ENCODE data around the gene KMT5C.
A peak's percentile ranks its signal among the peaks of the same experiment; 100 is the strongest.

KMT5C gene

GRCh38 chr19:55339105-55339888 lies at the start of gene KMT5C:
TSS of gene KMT5C (plus strand) at chr19:55339876. CDS start at chr19:55341937, 2,061 bp downstream.
- peak; percentile 100 for DNase-seq

DNA sequence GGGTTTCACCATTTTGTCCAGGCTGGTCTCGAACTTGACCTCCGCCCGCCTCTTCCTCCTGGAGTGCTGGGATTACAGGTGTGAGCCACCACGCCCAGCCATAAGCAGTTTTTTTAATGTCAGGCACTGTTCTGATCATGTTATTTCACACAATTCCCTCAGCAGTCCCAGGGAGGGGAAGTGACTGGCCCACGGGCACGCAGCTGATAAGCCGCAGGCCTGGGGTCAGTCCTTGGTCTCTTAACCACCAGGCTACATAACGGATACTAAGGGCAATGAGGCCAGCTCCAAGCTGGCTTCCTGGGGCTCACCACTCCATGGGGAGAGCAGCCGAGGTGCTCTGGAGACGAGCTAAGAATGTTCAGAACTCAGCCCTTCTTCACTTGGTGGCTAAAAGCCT lies 42.4 kb upstream of the KMT5C start:
- no peak for DNase-seq

GRCh38 chr19:55299991-55300390 lies 39.7 kb upstream of the KMT5C start:
- no peak for DNase-seq

DNA sequence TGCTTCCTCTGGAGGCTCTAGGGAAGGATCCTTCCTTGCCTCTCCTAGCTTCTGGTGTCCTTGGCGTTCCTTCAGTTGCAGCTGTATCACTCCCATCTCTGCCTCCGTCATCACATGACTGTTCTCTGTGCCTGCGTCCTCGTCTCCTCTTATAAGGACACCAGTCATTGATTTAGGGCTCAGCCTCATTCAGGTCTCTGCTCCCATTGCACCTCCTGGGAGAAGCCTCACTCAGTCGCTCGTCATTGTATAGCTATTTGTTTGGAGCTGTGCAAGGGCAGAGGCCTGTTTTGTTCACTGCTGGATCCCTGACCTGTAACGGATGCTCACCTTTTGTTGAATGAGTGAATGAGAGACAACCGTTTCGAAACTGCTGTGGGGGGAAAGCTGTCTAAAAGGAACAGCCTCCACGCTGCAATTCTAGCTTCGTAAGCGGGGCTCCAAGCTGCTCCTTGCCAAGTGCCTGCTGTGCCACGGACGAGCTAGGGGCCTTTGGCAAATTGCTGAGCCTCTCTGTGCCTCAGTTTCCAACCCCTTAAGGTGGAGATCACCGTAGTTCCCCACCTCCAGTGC lies 38.7 kb upstream of the KMT5C start:
- DNase-seq: no peak

- DNase-seq: peak; percentile 99
These were observed 38.0 kb upstream of the KMT5C start for GRCh38 chr19:55301459-55302317.

GRCh38 chr19:55302318-55302703 lies 37.4 kb upstream of the KMT5C start:
- DNase-seq: no peak

DNA sequence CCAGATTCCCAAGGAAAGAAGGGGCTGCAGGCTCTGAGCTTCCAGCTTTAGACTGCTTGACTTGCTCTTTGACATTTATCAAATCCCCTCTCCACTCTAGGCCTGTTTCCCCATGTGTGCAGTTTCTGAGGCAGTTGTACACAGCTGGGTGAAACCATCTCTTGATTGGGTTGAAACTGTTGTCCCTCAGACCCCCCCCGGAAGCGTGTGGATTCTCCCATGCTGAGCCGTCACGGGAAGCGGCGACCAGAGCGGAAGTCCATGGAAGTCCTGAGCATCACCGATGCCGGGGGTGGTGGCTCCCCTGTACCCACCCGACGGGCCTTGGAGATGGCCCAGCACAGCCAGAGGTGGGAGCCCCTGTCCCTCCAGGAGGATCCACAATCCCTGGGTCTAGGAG lies 36.2 kb upstream of the KMT5C start:
- DNase-seq: no peak

DNA sequence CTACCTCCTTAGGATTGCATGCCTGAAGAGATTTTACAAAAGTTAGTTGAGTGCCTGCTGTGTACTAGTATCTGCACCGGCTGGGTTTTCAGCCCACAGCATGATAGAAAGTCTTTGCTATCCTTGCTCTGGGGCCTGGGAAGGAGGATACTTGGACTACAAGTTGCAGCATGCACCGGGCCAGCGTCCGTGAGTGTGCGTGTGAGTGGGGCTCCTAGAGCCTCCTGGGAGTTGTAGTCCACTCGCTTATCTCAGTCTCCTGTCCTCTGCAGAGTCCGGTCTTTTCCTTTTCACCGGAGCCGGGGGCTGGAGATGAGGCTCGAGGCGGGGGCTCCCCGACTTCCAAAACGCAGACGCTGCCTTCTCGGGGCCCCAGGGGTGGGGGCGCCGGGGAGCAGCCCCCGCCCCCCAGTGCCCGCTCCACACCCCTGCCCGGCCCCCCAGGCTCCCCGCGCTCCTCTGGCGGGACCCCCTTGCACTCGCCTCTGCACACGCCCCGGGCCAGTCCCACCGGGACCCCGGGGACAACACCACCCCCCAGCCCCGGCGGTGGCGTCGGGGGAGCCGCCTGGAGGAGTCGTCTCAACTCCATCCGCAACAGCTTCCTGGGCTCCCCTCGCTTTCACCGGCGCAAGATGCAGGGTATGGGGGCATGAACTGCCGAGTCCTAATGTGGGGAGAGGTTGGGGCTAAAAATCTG lies 35.2 kb upstream of the KMT5C start:
- peak; percentile 63 for DNase-seq

- DNase-seq: no peak
These were observed 34.7 kb upstream of the KMT5C start for GRCh38 chr19:55304980-55305379.

DNA sequence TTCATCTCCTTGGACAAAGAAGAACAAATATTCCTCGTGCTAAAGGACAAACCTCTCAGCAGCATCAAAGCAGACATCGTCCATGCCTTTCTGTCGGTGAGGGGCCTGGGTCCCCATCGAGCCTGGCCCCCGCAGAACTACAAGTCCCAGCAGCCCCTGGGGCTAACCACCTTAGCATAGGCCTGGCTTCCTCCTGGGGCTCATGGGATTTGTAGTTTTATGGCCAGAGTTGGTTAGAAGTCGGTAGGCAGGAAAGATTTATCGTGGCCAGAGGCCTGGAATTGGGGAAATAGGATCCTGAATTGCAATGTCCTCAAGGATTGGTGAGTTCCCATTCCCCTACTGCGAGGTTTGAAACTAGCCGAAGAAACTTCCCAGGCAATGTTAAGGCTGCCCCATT lies 34.2 kb upstream of the KMT5C start:
- peak; percentile 70 for DNase-seq

GRCh38 chr19:55305983-55306562 lies 33.6 kb upstream of the KMT5C start:
- DNase-seq: no peak

- no peak for DNase-seq
These were observed 33.0 kb upstream of the KMT5C start for GRCh38 chr19:55306712-55307111.

- DNase-seq: no peak
These were observed 31.4 kb upstream of the KMT5C start for GRCh38 chr19:55308281-55308680.

DNA sequence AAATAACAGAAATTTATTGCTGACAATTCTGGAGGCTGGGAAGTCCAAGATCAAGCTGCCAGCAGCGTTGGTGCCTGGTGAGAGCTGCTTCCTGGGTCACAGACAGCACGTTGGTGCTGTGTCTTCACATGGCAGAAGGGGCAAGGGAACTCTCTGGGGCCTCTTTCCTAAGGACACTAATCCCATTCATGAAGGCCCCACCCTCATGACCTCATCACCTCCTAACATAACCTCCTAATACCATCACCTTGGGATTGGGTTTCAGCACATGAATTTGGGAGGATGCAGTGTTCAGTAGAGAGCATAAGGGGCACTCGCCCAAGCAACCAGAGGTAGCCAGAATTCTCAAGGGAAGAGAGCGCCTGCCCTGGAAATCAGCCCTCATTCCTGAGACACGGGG lies 30.2 kb upstream of the KMT5C start:
- no peak for DNase-seq

GRCh38 chr19:55310498-55310897 lies 29.2 kb upstream of the KMT5C start:
- no peak for DNase-seq

DNA sequence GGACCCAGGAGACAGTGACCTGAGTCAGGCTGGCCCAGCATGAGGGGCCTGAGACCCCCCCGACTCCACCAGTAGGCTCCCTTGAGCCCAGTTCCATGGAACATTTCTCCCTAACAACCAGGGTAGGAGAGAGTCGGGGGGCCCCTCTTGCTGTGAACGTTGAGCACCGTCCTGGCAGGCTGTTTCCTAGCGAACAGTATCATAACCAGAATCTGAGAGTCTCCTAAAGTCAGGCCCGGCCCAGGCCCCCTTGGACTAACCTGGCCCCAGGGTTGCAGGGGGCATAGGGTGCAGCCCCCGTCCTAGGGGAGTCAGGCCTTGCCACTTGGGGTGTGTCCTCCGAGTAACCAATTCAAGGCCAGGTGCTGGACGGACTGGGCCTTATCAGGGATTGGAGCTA lies 28.3 kb upstream of the KMT5C start:
- DNase-seq: no peak

DNA sequence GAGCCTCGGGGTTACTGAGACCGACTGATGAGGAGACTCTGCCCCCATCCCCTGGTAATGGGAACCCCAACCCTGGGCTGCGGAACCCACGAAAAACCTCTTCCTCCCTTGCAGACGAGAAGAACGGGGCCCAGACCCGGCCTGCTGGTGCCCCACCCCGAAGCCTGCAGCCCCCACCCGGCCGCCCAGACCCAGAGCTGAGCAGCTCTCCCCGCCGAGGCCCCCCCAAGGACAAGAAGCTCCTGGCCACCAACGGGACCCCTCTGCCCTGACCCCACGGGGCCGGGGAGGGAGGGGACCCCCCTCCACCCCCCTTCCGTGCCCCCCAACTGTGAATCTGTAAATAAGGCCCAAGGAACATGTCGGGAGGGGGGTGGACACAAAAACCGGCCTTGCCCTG lies 27.9 kb upstream of the KMT5C start:
- no peak for DNase-seq

DNA sequence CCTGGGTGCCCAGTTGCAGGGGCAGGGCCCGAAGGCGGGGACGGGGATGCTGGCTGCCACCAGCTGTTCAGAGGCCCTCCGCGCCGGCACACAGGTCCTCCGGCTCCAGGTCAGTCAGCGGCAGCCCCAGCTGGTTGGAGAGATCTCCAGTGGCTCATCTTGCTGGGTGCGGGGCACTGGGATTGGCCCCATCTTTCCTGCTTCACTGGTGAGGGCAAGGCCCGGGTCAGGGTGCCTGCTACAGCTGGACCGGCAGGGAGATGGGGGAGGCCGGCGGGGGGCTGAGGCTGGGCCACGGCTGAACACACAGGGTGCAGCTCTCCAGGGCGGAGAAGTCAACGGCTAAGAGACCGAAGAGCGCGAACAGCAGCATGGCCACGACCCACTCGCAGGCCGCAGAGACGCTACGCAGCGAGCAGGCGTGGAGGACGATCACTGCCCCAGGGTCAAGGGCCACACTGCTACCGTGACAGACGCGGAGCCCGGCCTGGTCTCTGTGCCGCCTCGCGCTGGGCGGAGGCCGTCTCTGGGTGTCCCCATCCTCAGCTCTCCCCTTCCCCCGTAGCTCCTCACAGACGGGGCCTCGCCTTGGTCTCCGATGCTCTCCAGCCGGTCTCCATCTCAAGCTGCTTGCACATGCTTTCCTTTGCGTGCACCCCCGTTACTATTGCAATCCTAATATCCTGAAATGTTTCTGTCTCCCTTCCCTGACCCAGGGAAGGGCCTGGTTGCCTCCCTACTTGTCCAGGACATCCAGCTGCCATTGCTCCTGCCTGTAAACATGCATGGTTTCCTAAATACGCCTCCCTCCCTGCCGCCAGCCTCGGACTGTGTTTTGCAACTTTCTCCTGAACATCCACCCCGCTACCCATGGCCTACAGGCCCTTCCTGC lies 26.8 kb upstream of the KMT5C start:
- no peak for DNase-seq

DNA sequence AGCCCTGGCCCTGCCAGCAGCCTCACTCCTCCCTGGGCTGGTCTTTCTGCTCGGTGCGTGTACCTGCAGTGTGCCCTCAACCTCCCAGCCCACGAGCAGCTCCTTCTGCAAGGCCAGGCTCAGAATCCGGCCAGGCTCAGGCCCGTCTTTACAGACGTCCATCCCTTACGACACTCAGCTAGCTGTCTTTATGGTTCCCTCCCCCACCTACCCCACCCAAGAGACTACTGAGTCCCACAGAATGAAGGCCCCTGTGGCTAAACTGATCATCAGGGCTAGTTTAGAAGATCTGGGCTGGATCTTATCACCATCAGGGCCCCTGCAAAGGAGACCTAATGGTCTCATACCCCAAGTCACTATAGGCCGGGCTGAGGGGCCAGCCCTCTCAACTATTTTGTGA lies 25.3 kb upstream of the KMT5C start:
- DNase-seq: no peak

- DNase-seq: no peak
These were observed 23.6 kb upstream of the KMT5C start for GRCh38 chr19:55315956-55316525.

- no peak for DNase-seq
These were observed 23.0 kb upstream of the KMT5C start for GRCh38 chr19:55316646-55317045.
